Right atrium auricular region (tissue), 2 donors: ENCODE data around the gene MOV10L1. TPM values are rescaled to one million over a fixed set of nuclear protein-coding genes. Genes with fewer than 3 reads are reported as not detected.
"Not testable (repeated sequence)": the region's sequence is repeated elsewhere in the genome, so short reads cannot be mapped to it uniquely, and the experiment has no call there.

Experiments
- DNase-seq: peaks from one replicate; pipeline ENCODE4 v3.0.0-alpha.2; 2019; ENCODE audit warnings: low spot score
- H3K27ac ChIP-seq, 2 donors: fragments of 200-600 bp; sonication (generic); 1 replicate in 1 of 2; 2 replicates in 1 of 2; pipeline ENCODE4 v1.5.1; 2016 to 2019
- H3K27me3 ChIP-seq, 2 donors: fragments of 200-600 bp; sonication (generic); one replicate each; pipeline versions ENCODE4 v1.5.1 to v1.6.0; 2017 to 2019
- H3K36me3 ChIP-seq: fragments of 200-600 bp; sonication (generic); one replicate; pipeline ENCODE4 v1.5.1; 2016
- H3K4me1 ChIP-seq, 2 donors: fragments of 200-600 bp; sonication (generic); one replicate each; pipeline versions ENCODE4 v1.5.1 to v1.6.0; 2017 to 2019
- H3K4me3 ChIP-seq, 2 donors: fragments of 200-600 bp; sonication (generic); 1 replicate in 1 of 2; 2 replicates in 1 of 2; pipeline ENCODE4 v1.5.1; 2017 to 2019; ENCODE audit warnings: mild to moderate bottlenecking in 1 of 2, moderate library complexity in 1 of 2
- H3K9me3 ChIP-seq, 2 donors: fragments of 200-600 bp; sonication (generic); one replicate each; pipeline ENCODE4 v1.5.1; 2019
- total RNA-seq, 2 donors: library from RNA; depleted of rRNA; stranded (reverse); fragments of >200 nt; gene quantifications; one replicate each; pipeline ENCODE4 v1.1.0, GENCODE V29; 2016
- TF ChIP-seq, protein P1 (sequence below), 2 donors: fragments of 200-600 bp; sonication (generic); IDR thresholded peaks; one replicate each; pipeline ENCODE4 v1.5.1; 2019; ENCODE audit warnings: antibody characterized with exemption in 2 of 2

MOV10L1 gene
- total RNA-seq, 2 donors from 2014 or later: 0.43 to 1.1 TPM

- Histone ChIP-seq H3K27ac (no peak overlapping the region), H3K9me3 (no peaks in the 10 kb centered on the region), H3K4me1 (peaks cover 0 to 42% of the 10 kb centered on the region in 2 donors), H3K36me3 (peaks cover 17% of the 10 kb centered on the region), H3K27me3 (no peaks in the 10 kb centered on the region), H3K4me3 (no peak overlapping the region)
- no peak for DNase-seq
- TF ChIP-seq, protein P1, sequence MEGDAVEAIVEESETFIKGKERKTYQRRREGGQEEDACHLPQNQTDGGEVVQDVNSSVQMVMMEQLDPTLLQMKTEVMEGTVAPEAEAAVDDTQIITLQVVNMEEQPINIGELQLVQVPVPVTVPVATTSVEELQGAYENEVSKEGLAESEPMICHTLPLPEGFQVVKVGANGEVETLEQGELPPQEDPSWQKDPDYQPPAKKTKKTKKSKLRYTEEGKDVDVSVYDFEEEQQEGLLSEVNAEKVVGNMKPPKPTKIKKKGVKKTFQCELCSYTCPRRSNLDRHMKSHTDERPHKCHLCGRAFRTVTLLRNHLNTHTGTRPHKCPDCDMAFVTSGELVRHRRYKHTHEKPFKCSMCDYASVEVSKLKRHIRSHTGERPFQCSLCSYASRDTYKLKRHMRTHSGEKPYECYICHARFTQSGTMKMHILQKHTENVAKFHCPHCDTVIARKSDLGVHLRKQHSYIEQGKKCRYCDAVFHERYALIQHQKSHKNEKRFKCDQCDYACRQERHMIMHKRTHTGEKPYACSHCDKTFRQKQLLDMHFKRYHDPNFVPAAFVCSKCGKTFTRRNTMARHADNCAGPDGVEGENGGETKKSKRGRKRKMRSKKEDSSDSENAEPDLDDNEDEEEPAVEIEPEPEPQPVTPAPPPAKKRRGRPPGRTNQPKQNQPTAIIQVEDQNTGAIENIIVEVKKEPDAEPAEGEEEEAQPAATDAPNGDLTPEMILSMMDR (IDR thresholded peaks at IDR 0.05): no peak
These were observed 113.5 kb downstream of the MOV10L1 start for GRCh38 chr22:50203288-50203687.

DNA sequence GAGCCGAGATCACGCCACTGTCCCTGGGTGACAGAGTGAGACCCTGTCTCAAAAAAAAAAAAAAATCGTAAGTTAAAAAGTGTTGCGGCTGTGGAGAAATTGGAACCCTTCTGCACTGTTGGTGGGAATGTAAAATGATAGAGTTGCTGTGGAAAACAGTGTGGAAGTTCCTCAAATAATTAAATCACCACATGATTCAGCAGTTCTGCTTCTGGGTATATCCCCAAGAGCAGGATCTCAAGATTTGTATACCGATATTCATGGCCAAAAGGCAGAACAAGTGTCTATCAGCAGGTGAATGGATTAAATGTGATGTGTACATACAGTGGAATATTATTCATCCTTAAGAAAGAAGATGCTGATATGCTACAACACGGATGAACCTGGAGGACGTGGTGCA is 114.8 kb downstream of the MOV10L1 start:
- no peak overlapping the region for H3K27ac ChIP-seq
- TF ChIP-seq, protein P1 (IDR thresholded peaks at IDR 0.05): no peak
- no peak overlapping the region for H3K4me3 ChIP-seq
- H3K27me3 ChIP-seq: no peaks in the 10 kb centered on the region
- no peaks in the 10 kb centered on the region for H3K9me3 ChIP-seq
- H3K36me3 ChIP-seq: peaks cover 14% of the 10 kb centered on the region
- DNase-seq: no peak
- peaks cover 0 to 44% of the 10 kb centered on the region in 2 donors for H3K4me1 ChIP-seq

DNA sequence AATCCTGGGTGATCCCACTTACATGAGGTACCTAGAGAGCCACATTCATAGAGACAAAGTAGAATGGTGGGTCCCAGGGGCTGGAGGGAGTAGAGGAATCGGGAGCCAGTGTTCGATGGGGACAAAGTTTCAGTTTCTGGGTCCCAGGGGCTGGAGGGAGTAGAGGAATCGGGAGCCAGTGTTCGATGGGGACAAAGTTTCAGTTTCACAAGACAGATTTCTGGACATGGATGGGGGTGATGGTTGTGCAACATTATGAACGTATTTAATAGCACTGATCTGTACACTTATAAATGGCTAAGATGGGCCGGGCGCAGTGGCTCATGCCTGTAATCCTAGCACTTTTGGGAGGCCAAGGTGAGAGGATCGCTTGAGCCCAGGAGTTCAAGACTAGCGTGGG is 115.2 kb downstream of the MOV10L1 start:
- not testable (repeated sequence) for H3K27ac ChIP-seq, H3K4me3 ChIP-seq, DNase-seq, H3K9me3 ChIP-seq, H3K27me3 ChIP-seq
- peaks cover 14% of the 10 kb centered on the region for H3K36me3 ChIP-seq
- H3K4me1 ChIP-seq: peaks cover 0 to 43% of the 10 kb centered on the region in 2 donors

DNA sequence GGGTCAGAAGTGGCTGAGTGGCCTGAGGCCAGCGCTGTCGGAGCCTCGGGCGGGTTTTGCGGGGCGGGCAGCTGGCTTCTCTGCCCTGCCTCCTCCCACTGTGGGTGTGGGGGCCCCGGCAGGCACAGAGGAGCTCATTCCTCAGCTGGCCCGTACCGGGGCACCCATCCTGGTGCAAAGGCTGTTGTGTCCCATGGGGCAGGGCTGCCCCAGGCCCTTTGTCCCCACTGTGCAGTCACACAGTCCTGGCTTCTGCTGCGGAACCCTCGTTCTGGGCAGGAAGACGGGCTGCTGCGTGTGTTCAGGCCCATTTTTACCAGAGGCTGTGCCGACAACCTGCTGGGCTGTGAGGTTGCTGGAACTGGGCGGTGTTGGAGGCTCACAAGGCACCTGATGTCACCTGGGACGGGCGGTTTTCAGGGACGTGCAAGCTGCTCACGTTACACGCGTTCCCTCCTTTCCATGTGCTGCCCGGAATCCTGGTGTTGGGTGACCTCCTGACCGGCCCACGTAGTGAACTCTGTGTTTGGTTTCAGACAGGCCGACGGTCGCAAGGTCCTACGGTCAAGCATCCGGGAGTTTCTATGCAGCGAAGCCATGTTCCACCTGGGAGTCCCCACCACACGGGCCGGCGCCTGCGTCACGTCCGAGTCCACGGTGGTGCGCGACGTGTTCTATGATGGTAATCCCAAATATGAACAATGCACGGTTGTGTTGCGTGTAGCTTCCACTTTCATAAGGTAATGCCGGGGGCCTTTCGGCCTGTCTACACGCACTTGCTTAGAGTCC is 116.2 kb downstream of the MOV10L1 start:
- Histone ChIP-seq H3K27me3 (no peaks in the 10 kb centered on the region), H3K27ac (peak overlapping the region; percentile 76 to 79), H3K4me1 (peaks cover 0 to 42% of the 10 kb centered on the region in 2 donors), H3K36me3 (peaks cover 21% of the 10 kb centered on the region), H3K4me3 (no peak overlapping the region), H3K9me3 (no peaks in the 10 kb centered on the region)
- no peak for DNase-seq
- TF ChIP-seq, protein P1 (IDR thresholded peaks at IDR 0.05): no peak

DNA sequence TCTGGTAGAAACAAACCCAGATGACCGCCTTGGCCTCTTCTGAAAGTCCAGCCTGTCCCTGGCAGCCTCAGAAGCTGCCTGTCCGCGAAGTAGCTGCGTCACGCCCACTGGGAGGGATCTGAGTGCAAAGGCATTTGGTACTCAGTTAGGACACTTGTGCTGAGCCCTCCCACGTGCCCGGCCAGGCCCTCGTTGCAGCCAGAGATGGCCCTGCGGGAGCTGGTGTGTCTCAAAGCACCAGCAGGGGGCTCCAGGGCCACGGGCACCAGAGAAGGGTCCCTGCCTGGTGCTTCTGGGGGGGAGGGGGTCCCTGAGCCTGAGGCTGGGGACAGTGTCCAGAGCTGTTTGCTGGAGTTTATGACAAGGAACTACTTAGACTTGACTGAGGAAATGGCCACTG is 116.8 kb downstream of the MOV10L1 start:
- Histone ChIP-seq H3K27ac (peak overlapping the region; percentile 76 to 79), H3K4me3 (no peak overlapping the region), H3K4me1 (peaks cover 0 to 42% of the 10 kb centered on the region in 2 donors), H3K27me3 (no peaks in the 10 kb centered on the region), H3K36me3 (peaks cover 25% of the 10 kb centered on the region), H3K9me3 (no peaks in the 10 kb centered on the region)
- TF ChIP-seq, protein P1 (IDR thresholded peaks at IDR 0.05): peak in 1 of 2 donors; percentile 72
- DNase-seq: peak; percentile 87

DNA sequence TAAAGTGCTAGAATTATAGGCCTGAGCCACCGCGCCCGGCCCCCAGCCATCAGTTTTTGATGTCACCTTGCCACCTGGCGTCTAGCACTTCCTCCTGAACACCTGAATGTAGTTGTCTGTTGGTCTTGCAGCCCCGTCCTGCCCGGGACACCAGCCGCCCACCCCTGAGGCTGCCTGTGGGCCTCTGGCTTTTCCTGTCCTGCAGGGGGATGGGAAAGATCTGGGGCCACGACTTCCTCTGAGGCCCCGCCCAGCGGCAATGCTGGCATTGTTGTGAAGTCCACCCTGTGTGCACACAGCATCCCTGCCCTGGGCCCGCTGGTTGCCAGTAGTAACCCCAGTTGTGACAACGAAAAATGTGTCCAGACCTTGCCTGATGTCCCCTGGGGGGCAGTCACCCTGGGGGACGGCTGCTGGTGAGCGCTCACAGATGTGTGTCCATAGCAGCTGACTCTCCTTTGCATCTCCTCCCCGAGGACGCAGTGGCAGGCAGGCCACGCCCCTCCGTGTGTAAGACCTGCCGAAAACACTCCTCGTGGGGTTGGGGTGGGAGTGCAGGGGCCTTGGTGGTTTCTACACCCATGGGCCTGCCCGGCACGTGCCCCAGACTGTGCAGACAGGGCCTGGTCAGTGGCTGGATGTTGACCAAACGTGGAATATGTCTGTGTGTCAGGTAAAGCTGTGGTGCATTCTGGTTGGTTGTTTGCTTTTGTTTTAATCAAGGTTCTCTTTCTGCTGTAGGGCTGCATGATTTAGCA is 117.8 kb downstream of the MOV10L1 start:
- peaks cover 0 to 33% of the 10 kb centered on the region in 2 donors for H3K4me1 ChIP-seq
- no peak for DNase-seq
- no peaks in the 10 kb centered on the region for H3K27me3 ChIP-seq
- peak overlapping the region; percentile 76 to 79 for H3K27ac ChIP-seq
- H3K36me3 ChIP-seq: peaks cover 29% of the 10 kb centered on the region
- no peak overlapping the region for H3K4me3 ChIP-seq
- TF ChIP-seq, protein P1 (IDR thresholded peaks at IDR 0.05): no peak
- no peaks in the 10 kb centered on the region for H3K9me3 ChIP-seq
